Activated T-helper 1 cell treated with anti-CD3 and anti-CD28 coated beads, Interleukin-2, amount 50 U/mL, for 16 hours (primary cell): ENCODE measurements around the gene MSLN.

Experiments used
- DNase-seq, 2 donors: peaks; one replicate each; pipeline ENCODE4 v3.0.0-alpha.2; 2020; ENCODE audit warnings: low read depth in 1 of 2, low spot score in 1 of 2

The MSLN gene

DNA sequence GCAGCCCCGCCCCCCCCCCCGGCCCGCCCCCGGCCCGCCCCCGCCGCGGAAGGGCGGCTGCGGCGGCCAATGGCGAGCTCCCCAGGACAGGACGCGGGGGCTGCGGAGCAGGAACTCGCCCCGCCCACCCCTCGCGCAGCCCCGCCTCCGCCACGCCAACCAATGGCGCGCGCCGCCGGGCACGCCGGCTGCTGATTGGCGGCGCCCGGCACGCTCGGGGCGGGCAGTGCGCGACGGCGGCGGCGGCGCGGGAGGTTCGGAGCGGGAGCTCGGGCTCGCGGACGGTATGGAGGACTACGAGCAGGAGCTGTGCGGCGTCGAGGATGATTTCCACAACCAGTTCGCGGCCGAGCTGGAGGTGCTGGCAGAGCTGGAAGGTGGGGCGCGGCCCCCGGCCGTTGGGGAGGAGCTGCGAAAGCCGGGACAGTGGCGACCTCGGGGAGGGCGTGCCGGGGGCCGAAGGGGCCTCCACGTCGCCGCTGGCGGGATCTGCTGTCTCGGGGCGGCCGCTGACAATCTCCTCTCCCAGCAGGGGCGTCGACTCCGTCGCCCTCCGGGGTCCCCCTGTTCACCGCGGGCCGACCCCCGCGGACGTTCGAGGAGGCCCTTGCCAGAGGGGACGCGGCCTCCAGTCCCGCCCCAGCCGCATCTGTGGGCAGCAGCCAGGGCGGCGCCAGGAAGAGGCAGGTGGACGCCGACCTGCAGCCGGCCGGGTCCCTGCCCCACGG lies 28.0 kb downstream of the MSLN start, which contains the start of gene CHTF18:
TSS of gene CHTF18 (plus strand) at position 222 of the 728 bp plus-strand sequence. CDS start at position 287, 65 bp downstream.
- DNase-seq = peak; percentile 86 to 92

DNA sequence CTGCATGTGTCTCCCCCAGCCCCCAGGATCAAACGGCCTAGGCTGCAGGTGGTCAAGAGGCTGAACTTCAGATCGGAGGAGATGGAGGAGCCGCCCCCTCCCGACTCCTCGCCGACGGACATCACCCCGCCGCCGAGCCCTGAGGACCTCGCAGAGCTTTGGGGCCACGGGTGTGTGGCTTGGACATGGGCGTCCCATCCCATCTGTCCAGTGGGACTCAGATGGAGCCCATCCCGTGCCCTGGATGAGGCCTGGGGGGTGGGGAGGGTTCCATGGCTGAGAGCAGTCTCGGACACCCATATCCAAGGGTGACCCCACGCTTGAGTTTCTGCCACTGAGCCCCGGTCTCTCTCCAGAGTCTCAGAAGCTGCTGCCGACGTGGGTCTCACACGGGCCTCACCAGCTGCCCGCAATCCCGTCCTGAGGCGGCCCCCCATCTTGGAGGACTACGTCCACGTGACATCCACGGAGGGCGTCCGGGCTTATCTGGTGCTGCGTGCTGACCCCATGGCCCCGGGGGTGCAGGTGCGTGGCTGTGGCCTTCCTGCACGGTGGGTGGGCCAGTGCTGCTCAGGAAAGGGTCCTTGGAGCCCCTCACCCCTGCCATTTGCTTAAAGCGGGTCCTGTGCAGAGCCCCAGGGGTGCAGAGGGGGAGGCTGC lies 28.8 kb downstream of the MSLN start:
- DNase-seq = no peak

DNA sequence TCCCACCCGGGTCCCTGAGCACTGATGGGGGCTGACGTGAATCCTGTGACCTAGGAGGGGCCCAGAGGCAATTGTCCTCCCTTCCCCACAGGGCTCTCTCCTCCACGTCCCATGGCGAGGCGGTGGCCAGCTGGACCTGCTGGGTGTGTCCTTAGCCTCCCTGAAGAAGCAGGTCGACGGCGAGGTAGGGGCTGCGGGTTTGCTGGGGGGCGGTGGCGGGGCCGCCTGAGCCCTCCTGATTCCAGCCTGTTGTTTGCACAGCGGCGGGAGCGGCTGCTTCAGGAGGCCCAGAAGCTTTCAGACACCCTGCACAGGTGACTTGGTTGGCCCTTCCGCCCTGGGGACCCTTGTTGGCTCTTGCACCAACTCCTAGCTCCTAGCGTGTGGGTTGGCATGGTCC lies 29.6 kb downstream of the MSLN start:
- DNase-seq = no peak

DNA sequence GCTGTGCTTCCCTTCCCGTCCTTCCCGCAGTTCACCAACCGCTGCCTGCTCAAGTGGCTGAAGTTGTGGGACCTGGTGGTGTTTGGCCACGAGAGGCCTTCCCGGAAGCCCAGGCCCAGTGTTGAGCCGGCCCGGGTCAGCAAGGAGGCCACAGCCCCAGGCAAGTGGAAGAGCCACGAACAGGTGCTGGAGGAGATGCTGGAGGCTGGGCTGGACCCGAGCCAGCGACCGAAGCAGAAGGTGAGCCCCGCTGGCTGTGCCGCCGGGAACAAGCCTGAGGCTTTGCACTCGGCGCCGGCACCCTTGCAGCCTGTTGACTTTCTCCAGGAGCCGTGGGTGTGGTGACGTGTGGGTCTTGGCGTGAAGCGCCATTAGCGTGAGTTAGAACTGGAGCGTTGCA lies 30.6 kb downstream of the MSLN start:
- no peak for DNase-seq

DNA sequence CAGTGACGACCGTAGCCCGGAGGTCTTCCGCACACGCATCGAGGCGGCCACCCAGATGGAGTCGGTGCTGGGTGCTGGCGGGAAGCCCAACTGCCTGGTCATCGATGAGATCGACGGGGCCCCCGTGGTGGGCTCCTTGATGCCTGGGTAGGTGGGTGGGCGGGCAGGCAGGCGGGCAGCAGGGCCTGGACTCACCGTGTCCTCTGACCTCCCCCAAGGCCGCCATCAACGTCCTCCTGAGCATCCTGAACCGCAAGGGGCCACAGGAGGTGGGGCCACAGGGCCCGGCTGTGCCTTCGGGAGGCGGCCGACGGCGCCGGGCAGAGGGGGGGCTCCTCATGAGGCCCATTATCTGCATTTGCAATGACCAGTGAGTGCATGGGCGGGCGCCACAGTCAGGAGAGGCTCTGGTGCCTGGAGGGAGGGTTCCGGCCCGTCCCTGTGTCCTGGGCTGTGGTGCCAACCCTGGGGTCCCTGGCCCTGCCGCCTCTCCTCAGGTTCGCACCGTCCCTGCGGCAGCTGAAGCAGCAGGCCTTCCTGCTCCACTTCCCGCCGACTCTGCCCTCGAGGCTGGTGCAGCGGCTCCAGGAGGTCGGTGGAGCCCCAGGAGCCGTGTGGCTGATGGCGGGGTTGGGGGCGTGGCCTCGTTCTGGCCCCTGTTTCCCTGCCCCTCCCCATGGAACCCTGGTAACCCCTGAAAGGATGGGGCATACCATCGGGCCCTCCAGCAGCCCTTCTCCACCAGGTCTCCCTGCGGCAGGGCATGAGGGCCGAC lies 31.9 kb downstream of the MSLN start:
- no peak for DNase-seq

DNA sequence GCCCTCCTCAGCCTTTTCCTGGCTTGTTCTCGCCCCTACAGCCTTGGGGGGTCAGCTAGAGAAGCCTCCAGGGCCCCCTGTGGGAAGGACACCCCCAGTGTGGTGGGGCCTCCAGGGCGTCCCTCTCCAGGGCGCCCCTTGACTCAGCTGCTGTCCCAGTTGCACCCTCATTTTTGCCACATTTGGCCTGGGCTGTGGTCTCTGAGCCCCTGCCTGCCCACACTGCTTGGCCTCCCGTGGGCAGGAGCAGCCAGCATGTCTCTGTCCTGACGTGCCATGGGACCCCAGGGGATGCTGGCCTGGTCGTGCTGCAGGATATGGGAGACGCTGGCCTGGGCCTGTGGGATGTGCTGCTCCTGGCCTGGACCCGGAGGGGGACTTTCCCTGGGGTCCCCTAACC lies 32.9 kb downstream of the MSLN start:
- no peak for DNase-seq

DNA sequence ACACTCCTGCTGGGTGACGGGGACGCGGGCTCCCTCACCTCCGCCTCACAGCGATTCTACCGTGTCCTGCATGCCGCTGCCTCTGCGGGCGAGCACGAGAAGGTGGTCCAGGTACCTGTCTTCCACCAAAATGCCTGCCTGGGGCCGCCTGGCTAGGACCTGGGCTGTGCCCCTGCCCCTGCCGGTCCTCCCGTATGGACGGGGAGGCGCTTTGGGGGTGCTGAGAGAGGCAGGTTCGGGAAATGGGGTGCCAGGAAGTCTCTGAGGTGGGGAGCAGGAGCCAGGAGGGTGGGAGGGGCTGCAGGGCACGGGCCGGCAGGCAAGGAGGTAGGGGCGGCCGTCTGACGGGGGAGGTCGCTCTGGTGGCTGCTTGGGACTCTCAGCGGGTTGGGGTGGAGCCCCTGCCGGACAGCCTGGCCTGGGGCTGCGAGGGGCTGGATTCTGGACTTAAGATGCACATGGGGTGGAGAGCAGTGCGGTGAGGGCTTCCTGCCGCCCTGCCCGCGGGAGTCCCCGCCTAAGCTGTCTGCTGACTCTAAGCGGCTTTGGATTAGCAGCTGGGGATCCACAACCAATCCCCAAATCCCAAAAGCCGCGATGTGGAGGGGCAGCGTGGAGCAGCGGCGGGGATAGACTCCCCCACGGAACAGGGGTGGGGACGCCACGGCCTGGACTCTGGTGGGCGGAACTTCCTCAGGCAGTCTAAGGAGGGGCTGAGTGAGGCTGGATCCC lies 33.7 kb downstream of the MSLN start:
- no peak for DNase-seq

DNA sequence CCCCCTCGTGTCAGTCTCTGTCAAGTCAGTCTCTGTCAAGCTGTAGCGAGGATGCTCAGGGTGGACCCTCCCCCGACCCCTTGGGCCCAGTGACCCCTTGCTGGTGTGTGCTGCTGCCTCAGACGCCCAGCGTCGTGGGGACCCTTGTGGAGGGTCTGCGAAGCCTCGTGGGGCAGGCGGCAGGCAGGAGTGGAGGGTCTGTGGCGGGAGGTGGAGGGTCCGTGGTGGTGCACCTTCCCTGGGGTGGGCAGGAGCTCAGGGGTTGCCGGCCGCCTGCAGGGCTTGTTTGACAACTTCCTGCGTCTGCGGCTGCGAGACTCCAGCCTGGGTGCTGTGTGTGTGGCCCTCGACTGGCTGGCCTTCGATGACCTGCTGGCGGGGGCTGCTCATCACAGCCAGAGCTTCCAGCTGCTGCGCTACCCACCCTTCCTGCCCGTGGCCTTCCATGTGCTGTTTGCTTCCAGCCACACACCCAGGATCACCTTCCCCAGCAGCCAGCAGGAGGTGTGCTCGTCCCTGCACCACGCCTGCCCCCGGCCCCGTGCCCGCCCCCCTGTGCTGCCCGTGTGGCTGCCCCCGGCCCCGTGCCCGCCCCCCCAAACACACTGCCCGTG lies 34.4 kb downstream of the MSLN start:
- no peak for DNase-seq

DNA sequence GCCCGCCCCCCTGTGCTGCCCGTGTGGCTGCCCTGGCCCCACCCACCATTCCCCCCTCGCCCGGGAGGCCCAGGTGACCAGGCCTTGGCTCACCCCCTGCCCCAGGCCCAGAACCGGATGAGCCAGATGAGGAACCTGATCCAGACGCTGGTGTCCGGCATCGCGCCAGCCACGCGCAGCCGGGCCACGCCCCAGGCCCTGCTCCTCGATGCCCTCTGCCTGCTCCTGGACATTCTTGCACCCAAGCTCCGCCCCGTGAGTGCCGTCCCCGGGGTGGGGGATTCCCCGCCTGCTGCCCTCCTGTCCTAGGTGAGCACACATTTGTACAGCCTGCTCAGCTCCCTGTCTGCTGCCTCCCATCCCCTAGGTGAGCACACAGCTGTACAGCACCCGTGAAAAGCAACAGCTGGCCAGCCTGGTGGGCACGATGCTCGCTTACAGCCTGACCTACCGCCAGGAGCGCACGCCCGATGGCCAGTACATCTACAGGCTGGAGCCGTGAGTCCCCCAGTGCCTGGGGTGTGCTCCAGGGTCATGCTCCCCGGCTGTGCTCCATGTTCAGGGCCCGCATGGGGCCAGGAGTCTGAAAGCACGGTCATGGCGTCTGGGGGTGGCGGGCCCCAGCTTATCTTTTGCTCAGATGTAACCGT lies 35.2 kb downstream of the MSLN start:
- DNase-seq = no peak

DNA sequence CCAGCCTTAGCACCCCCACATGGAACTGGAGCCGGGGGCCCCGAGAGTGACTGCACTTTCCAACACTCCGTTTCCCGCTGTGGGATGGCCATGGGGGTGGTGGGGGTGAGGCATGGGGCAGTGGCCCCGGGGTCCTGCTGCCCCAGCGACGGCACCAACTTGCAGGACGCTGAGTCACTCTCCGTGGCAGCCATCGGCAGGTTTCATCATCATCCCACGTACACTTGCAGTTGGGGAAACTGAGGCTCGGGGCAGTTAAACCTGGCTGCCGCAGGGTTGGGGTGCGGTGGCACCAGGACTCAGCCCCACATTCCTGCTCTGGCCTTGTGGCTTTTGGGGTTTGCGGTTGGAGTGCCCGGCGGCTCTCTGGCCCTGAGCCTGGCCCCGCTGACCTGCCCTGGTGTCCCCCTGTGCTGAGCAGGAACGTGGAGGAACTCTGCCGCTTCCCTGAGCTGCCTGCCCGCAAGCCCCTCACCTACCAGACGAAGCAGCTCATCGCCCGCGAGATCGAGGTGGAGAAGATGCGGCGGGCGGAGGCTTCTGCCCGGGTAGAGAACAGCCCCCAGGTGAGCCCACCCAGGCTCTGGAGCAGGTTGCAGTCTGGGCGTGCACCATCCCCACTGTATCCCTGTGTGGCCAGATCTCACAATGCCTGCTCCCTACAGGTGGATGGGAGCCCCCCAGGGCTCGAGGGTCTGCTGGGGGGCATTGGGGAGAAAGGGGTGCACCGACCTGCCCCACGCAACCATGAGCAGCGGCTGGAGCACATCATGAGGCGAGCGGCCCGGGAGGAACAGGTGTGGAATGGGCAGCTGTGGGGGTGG lies 36.0 kb downstream of the MSLN start:
- no peak for DNase-seq

DNA sequence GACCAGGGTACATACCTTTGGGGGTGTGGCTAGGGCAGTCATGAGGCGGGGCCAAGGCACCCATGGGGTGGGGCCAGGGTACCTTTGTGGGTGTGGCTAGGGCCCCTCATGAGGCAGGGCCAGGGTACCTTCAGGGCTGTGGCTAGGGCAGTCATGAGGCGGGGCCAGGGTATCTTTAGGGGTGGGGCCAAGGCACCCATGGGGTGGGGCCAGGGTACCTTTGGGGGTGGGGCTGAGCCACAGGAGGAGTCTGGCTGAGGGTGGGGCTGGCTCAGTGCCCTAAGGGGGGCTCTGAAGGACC lies 36.5 kb downstream of the MSLN start:
- no peak for DNase-seq

DNA sequence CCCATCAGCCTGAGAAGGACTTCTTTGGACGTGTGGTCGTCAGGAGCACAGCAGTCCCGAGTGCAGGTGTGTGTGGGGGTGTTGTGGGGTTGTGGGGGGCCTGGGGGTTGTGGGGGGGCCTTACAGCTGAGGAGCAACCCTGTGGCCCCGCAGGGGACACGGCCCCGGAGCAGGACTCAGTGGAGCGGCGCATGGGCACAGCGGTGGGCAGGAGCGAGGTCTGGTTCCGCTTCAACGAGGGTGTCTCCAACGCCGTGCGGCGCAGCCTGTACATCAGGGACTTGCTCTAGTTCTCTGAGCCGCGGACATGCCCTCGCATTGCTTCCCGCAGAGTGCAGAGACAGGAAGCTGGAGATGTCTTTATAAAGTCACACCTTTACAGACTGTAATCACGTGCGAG lies 37.2 kb downstream of the MSLN start:
- DNase-seq = no peak

DNA sequence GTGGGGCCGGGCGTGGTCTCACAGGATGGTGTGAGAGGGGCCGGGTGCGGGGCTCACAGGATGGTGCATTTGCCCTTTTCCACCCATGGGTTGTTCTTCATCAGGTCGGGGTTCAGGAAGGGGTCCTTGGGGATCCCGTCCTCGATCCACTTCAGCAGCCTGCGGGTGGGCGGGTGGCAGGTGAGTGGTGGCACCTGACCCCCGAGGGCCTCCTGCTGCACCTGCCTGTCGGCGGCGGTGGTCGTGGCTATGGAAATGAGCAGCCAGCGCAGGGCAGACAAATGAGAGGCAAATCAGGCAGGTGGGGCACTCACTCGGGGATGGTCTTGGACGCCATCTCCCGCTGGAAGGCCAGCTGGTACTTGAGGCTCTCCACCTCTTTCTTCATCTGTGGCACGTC lies 38.1 kb downstream of the MSLN start:
- DNase-seq = no peak

DNA sequence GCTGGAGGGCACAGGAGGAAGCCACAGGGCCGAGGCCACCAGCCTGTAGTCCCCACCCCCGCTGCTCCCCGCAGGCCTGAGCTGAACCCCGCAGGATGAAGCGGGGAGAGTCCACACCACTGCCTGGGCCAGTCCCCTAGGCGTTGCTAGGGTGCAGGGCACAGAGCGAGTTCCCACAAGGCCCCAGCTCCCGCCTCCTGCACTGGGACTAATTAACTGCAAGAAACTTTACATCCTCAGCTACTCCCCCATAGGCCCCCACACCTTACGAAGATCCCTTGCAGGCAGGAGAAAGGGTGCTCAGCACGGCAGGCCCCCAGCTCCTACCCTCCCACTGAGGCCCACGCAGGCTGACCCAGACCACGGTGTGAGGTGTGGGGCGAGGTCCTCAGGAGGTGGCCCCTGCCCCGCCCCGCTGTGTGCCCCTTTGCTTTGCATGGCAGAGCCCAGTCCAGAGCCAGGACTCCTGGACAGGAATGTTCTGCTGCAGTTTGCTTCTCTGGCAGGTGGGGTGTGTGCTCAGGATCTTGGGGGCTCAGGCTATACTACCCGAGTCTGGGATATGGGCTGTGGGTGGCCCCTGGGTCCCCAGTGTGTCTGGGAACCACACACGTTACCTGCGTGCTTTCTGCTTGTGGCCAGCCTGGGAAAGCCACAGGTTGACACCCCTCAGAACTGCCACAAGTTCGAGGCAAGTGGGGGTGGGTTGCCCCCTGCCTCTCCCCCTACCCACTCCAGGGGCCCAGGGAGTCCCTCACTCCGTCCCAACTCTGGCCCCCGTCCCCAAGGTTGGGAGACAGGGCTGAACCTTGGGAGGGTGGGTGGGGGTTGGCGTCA lies 38.8 kb downstream of the MSLN start:
- no peak for DNase-seq

DNA sequence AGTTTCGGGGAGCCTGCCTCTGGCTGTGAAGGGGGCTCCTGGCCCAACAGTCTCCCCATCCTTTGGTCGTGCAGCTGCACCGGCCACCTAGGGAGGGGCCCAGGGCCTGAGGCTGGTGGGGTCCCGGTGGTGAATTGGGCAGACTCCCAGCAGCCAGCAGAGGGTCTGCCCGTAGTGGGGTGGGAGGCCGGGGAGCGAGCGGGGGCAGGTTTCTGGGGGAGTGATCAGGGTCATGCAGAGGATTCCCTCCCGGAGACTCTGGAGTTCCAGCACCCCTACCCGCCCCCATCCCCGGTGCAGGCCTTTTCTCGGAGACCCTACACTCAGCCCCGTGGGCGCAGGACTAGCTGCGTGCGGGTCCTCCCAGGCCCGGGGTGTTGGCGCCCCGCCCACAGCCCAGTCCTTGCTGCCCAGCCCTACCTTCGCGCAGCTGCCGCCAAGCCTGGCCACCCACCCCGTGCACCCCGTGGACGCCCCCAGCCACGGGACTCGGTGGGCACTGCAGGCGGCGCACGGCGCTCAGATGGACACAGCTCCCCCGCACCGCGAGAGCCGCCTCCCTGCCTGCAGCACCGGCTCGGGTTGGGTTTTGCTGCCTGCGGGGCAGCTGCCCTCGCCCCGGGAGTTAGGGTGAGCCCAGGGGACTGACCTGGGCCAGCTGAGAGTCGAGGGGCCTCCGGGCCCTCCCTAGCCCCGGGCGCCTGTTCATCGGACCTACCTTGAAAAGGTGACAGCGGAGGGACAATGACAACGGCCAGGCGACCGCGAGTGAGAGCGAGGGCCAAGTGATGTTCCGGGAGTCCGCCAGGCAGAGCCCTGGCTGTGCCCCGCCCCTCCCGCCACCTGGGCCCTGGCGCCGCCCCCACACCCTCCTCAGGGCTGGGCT lies 39.7 kb downstream of the MSLN start, which contains the start of gene GNG13:
TSS of gene GNG13 (minus strand) at position 787 of the 886 bp plus-strand sequence. CDS start 1,657 bp downstream, outside the sequence.
- no peak for DNase-seq

DNA sequence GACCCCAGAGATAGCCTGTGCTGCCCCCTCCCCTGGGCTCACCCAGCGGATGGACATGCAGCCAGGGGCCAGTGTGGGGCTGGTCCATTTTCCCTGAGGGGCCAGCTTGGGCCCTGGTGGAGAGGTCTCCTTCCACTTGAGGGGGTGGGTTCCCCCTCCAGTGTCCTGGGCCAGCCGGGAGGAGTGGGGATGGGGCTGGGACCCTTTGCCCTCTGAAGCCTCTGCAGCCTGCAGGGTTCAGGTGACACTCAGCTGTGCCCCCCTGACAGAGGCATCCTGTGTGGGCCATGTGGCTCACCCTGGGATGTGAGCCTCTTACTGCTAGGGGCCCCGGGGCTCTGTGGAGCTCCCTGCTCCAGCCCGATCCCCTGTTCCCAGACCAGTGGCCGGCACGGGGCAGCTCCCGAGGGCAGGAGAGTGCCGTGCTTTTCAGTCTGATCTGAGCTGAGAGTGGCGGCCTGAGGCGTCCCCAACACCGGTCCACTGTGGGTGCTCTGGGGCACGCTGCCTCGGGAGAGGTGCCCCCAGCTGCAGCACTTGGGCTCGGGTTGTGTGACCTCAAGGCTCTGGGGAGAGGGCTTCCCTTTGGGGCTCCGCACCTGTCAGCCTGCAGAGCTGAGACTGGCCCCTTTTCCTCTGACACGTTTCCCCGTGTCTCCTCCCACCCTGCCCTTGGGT lies 40.4 kb downstream of the MSLN start:
- DNase-seq = no peak
